AG08396 (cell line): Measurements from ENCODE around the gene CASP9.
"Not testable (repeated sequence)": the region's sequence is repeated elsewhere in the genome, so short reads cannot be mapped to it uniquely, and the experiment has no call there.

ENCODE experiments used
- DNase-seq: peaks from one replicate; pipeline ENCODE4 v3.0.0; 2012; ENCODE audit warnings: low spot score, mixed read lengths

Gene CASP9

GRCh38 chr1:15469361-15469760 lies 54.7 kb downstream of the CASP9 start:
- no peak for DNase-seq

GRCh38 chr1:15468145-15468544 lies 55.9 kb downstream of the CASP9 start:
- DNase-seq = no peak

GRCh38 chr1:15466955-15467625 lies 56.9 kb downstream of the CASP9 start:
- not testable (repeated sequence) for DNase-seq

- DNase-seq = no peak
Measured at GRCh38 chr1:15465674-15466073, 58.3 kb downstream of the CASP9 start.

GRCh38 chr1:15463926-15464322 lies 60.1 kb downstream of the CASP9 start:
- DNase-seq = not testable (repeated sequence)

GRCh38 chr1:15463064-15463800 lies 60.8 kb downstream of the CASP9 start:
- not testable (repeated sequence) for DNase-seq

GRCh38 chr1:15460708-15461095 lies 63.3 kb downstream of the CASP9 start:
- DNase-seq = no peak

GRCh38 chr1:15459771-15460707 lies 64.0 kb downstream of the CASP9 start:
- DNase-seq = no peak

GRCh38 chr1:15458388-15458787 lies 65.6 kb downstream of the CASP9 start:
- DNase-seq = not testable (repeated sequence)

GRCh38 chr1:15457585-15457984 lies 66.4 kb downstream of the CASP9 start:
- no peak for DNase-seq

GRCh38 chr1:15456313-15456954 lies 67.6 kb downstream of the CASP9 start, which contains the start of gene CELA2A:
Gene CELA2A (plus strand): TSS chr1:15456732. CDS start chr1:15456754, 22 bp downstream.
- DNase-seq = no peak

- no peak for DNase-seq
Measured at GRCh38 chr1:15455522-15455921, 68.5 kb downstream of the CASP9 start.

- DNase-seq = no peak
Measured at GRCh38 chr1:15454256-15454655, 69.8 kb downstream of the CASP9 start.

- no peak for DNase-seq
Measured at GRCh38 chr1:15453734-15454133, 70.3 kb downstream of the CASP9 start.

GRCh38 chr1:15452866-15453571 lies 71.0 kb downstream of the CASP9 start:
- no peak for DNase-seq

GRCh38 chr1:15452216-15452615 lies 71.8 kb downstream of the CASP9 start:
- DNase-seq = no peak

GRCh38 chr1:15451014-15451722 lies 72.8 kb downstream of the CASP9 start:
- DNase-seq = no peak

- no peak for DNase-seq
Measured at GRCh38 chr1:15449567-15449966, 74.4 kb downstream of the CASP9 start.

GRCh38 chr1:15448877-15449462 lies 75.0 kb downstream of the CASP9 start:
- no peak for DNase-seq

GRCh38 chr1:15446212-15446611 lies 77.8 kb downstream of the CASP9 start:
- no peak for DNase-seq
